IMR-90 (cell line): ENCODE data around the gene COL25A1. TPM values are rescaled to one million over a fixed set of nuclear protein-coding genes. Genes with fewer than 3 reads are reported as not detected.

Experiments
- ATAC-seq: fragments of 200-7000 bp; cut with Tn5 transposase; 2 replicates; pipeline ENCODE4 v1.9.1; 2020; ENCODE audit warnings: low read depth, mild to moderate bottlenecking, moderate library complexity
- BruUV-seq: library from RNA; stranded (reverse); fragments of 400-500 nt; replicated peaks from 2 replicates; lab custom pipeline; 2021; lab: Mats Ljungman, UMichigan
- CTCF ChIA-PET: fragments of 300-600 bp; formaldehyde crosslinking; extraction: SDS; loops from one replicate; lab custom pipeline; 2021; ENCODE audit warnings: antibody characterized with exemption; lab: Yijun Ruan, JAX
- POLR2A ChIA-PET: fragments of 300-600 bp; sonication (Branson Sonifier 250); formaldehyde crosslinking; loops from one replicate; lab custom pipeline; 2022; ENCODE audit warnings: antibody characterized with exemption; ENCODE audit not compliant: unreplicated experiment; lab: Charles Lee
- DNase-seq: peaks from one replicate; pipeline ENCODE4 v3.0.0; 2013
- H2AFZ ChIP-seq: replicated peaks from 2 replicates; pipeline ENCODE3; 2013; ENCODE audit warnings: low read length, mild to moderate bottlenecking; ENCODE audit not compliant: poor library complexity
- H2AK5ac ChIP-seq: 2 replicates; pipeline ENCODE4 v1.6.1; 2013; ENCODE audit warnings: low read depth, low read length, inconsistent platforms
- H2AK9ac ChIP-seq: replicated peaks from 2 replicates; pipeline ENCODE3; 2013; ENCODE audit warnings: mild to moderate bottlenecking, low read depth, low read length, moderate library complexity; ENCODE audit not compliant: poor library complexity
- H2BK120ac ChIP-seq: 2 replicates; pipeline ENCODE4 v1.6.1; 2013; ENCODE audit warnings: low read depth, low read length, inconsistent platforms
- H2BK15ac ChIP-seq: 3 replicates; pipeline ENCODE4 v1.6.1; 2013; ENCODE audit warnings: low read depth, low read length, inconsistent platforms
- H2BK20ac ChIP-seq: 2 replicates; pipeline ENCODE4 v1.6.1; 2013; ENCODE audit warnings: low read depth, mild to moderate bottlenecking, inconsistent platforms, low read length, moderate library complexity
- H2BK5ac ChIP-seq: 2 replicates; pipeline ENCODE4 v1.6.1; 2013; ENCODE audit warnings: mild to moderate bottlenecking, low read depth, low read length, inconsistent platforms; ENCODE audit not compliant: poor library complexity, severe bottlenecking
- H3K14ac ChIP-seq: replicated peaks from 2 replicates; pipeline ENCODE4 v1.6.1; 2013; ENCODE audit warnings: low read depth, low read length, inconsistent platforms
- H3K18ac ChIP-seq: 2 replicates; pipeline ENCODE4 v1.6.1; 2013; ENCODE audit warnings: low read depth, low read length, control low read depth
- H3K23ac ChIP-seq: 2 replicates; pipeline ENCODE4 v1.6.1; 2013; ENCODE audit warnings: low read depth, low read length, inconsistent platforms
- H3K27ac ChIP-seq: 2 replicates; pipeline ENCODE4 v1.5.1; 2013; ENCODE audit warnings: mild to moderate bottlenecking, control low read depth, low read length; ENCODE audit not compliant: insufficient read depth
- H3K27me3 ChIP-seq: 2 replicates; pipeline ENCODE4 v1.6.1; 2013; ENCODE audit warnings: low read length; ENCODE audit not compliant: control insufficient read depth, insufficient read depth
- H3K36me3 ChIP-seq: 2 replicates; pipeline ENCODE4 v1.6.1; 2013; ENCODE audit warnings: low read length, mixed read lengths; ENCODE audit not compliant: control insufficient read depth, insufficient read depth
- H3K4ac ChIP-seq: 2 replicates; pipeline ENCODE4 v1.6.1; 2013; ENCODE audit warnings: low read depth, low read length, inconsistent platforms
- H3K4me1 ChIP-seq: 2 replicates; pipeline ENCODE4 v1.6.1; 2013; ENCODE audit warnings: low read length, mixed read lengths; ENCODE audit not compliant: control insufficient read depth, insufficient read depth
- H3K4me2 ChIP-seq: 2 replicates; pipeline ENCODE4 v1.6.1; 2013; ENCODE audit warnings: low read depth, mild to moderate bottlenecking, control low read depth, low read length, moderate library complexity
- H3K4me3 ChIP-seq: 2 replicates; pipeline ENCODE4 v1.5.1; 2013; ENCODE audit warnings: low read depth, mild to moderate bottlenecking, control low read depth, low read length, moderate library complexity; ENCODE audit not compliant: insufficient read depth
- H3K56ac ChIP-seq: 2 replicates; pipeline ENCODE4 v1.6.1; 2013; ENCODE audit warnings: low read length, inconsistent platforms; ENCODE audit not compliant: insufficient read depth; ENCODE audit errors: extremely low read depth
- H3K79me1 ChIP-seq, 2 experiments: 2 replicates each; pipeline ENCODE4 v1.6.1; 2013; ENCODE audit warnings: low read length in 2 of 2, inconsistent platforms in 1 of 2, low read depth in 1 of 2
- H3K9ac ChIP-seq: 2 replicates; pipeline ENCODE4 v1.6.1; 2013; ENCODE audit warnings: low read depth, low read length, control low read depth
- H3K9me1 ChIP-seq: 2 replicates; pipeline ENCODE4 v1.6.1; 2013; ENCODE audit warnings: low read length, inconsistent platforms; ENCODE audit not compliant: insufficient read depth
- H3K9me3 ChIP-seq: 2 replicates; pipeline ENCODE4 v1.6.1; 2013; ENCODE audit warnings: low read length; ENCODE audit not compliant: control insufficient read depth, insufficient read depth
- H4K20me1 ChIP-seq: 2 replicates; pipeline ENCODE4 v1.6.1; 2013; ENCODE audit warnings: low read length, inconsistent platforms; ENCODE audit not compliant: insufficient read depth
- H4K5ac ChIP-seq: 2 replicates; pipeline ENCODE4 v1.6.1; 2013; ENCODE audit warnings: mild to moderate bottlenecking, low read depth, low read length, control low read depth
- H4K8ac ChIP-seq, 2 experiments: 2 replicates each; pipeline ENCODE4 v1.6.1; 2013; ENCODE audit warnings: low read depth in 2 of 2, low read length in 2 of 2, control low read depth in 1 of 2, inconsistent platforms in 1 of 2
- H4K91ac ChIP-seq: 2 replicates; pipeline ENCODE4 v1.6.1; 2013; ENCODE audit warnings: low read depth, low read length, inconsistent platforms; ENCODE audit not compliant: insufficient read depth
- ELK1 ChIP-seq: fragments of 150-350 bp; IDR thresholded peaks from 2 replicates; pipeline ENCODE4 v1.6.1; 2016; ENCODE audit warnings: low read depth, mild to moderate bottlenecking, low read length, moderate library complexity, borderline replicate concordance
- MAFK ChIP-seq: IDR thresholded peaks from 2 replicates; pipeline ENCODE4 v1.6.1; 2012; ENCODE audit warnings: low read depth, low read length, improper control_type of control experiment
- SMC3 ChIP-seq: fragments of 150-350 bp; IDR thresholded peaks from 2 replicates; pipeline ENCODE4 v1.6.1; 2016; ENCODE audit warnings: low read depth, mild to moderate bottlenecking, antibody characterized with exemption, low read length, moderate library complexity
- USF2 ChIP-seq: fragments of 150-350 bp; IDR thresholded peaks from 2 replicates; pipeline ENCODE4 v1.6.1; 2017; ENCODE audit warnings: mild to moderate bottlenecking, antibody characterized with exemption, low read length, low read depth
- WGBS, 2 experiments: methylation state at CpG; one replicate each; pipeline versions ENCODE4 v1.1.5 to v1.1.7; 2013; ENCODE audit warnings: missing lambda C conversion rate in 2 of 2; ENCODE audit not compliant: insufficient read length in 1 of 2; ENCODE audit errors: extremely low coverage in 2 of 2; 5-methylcytosine and 5-hydroxymethylcytosine counted together
- dilution Hi-C: fragments of 300-500 bp; cut with HindIII; formaldehyde crosslinking; loops from one replicate; pipeline ENCODE4 v1.14.3; 2018; ENCODE audit warnings: low sequenced_read_pairs; ENCODE audit not compliant: unreplicated experiment
- in situ Hi-C: fragments of 300-500 bp; cut with MboI; formaldehyde crosslinking; loops from 3 replicates; pipeline ENCODE4 v1.14.3; 2019; ENCODE audit warnings: low sequenced_read_pairs, inconsistent platforms, mixed read lengths
- intact Hi-C: fragments of 100-400 bp; cut with micrococcal nuclease; formaldehyde crosslinking; loops from 2 replicates; pipeline ENCODE4 v1.10.0; 2022
- polyA plus RNA-seq, 3 experiments: library from polyadenylated mRNA; depleted of rRNA; stranded (reverse); fragments of >200 nt; gene quantifications; 2 replicates each; pipeline ENCODE4 v1.2.3, GENCODE V29; 2012; ENCODE audit warnings: low replicate concordance in 1 of 3
- total RNA-seq: library from RNA; depleted of rRNA; stranded (reverse); fragments of >200 nt; gene quantifications from 2 replicates; pipeline ENCODE4 v1.2.3, GENCODE V29; 2012; rRNA removed

The COL25A1 gene
- total and polyA plus RNA-seq, 2 of the 4 experiments (the other 2 are of a cell fraction), result under 0.01 to 0.05 TPM

GRCh38 chr4:108762559-108763225, 539.8 kb downstream of the COL25A1 start, which contains the start of gene ETNPPL:
Gene ETNPPL (minus strand): TSS chr4:108763053. CDS start chr4:108762898, 155 bp downstream.
- dilution Hi-C loops (no loop called here), intact Hi-C loops (no loop called here), in situ Hi-C loops (no loop called here)
- H2AK5ac ChIP-seq, result no peak within 1 kb of the TSS
- no peaks in the 10 kb centered on the region for H3K36me3 ChIP-seq
- no peaks in the 10 kb centered on the region for H3K4me1 ChIP-seq
- H3K27ac ChIP-seq, result no peak within 1 kb of the TSS
- TF ChIP-seq SMC3 (no peak), ELK1 (no peak), MAFK (no peak), USF2 (no peak)
- H2AK9ac ChIP-seq, result no peak within 1 kb of the TSS
- H3K23ac ChIP-seq, result no peak within 1 kb of the TSS
- H3K27me3 ChIP-seq, result peaks cover 21% of the 10 kb centered on the region
- H3K14ac ChIP-seq, result no peak within 1 kb of the TSS
- no peak within 1 kb of the TSS for H4K8ac ChIP-seq
- no peak within 1 kb of the TSS for H2BK15ac ChIP-seq
- no peak within 1 kb of the TSS for H3K18ac ChIP-seq
- H3K79me1 ChIP-seq, result no peaks in the 10 kb centered on the region
- 2% methylated on average over 14 of the region's 61 CpGs; no CpG with 5 or more reads in 1 of the 2 experiments for WGBS, 2 experiments
- no peak within 1 kb of the TSS for H3K4ac ChIP-seq
- peak within 1 kb of the TSS; percentile 79 for H2AFZ ChIP-seq
- H3K9me3 ChIP-seq, result no peaks in the 10 kb centered on the region
- H2BK20ac ChIP-seq, result no peak within 1 kb of the TSS
- no peaks in the 10 kb centered on the region for H4K20me1 ChIP-seq
- H3K9ac ChIP-seq, result no peak within 1 kb of the TSS
- H4K91ac ChIP-seq, result no peak within 1 kb of the TSS
- no peak within 1 kb of the TSS for H4K5ac ChIP-seq
- H2BK120ac ChIP-seq, result no peak within 1 kb of the TSS
- ChIA-PET CTCF (interaction anchor here (0.6 kb wide), 1 partner anchor 13 kb away, joined by 3 read pairs; no protein-coding TSS in a partner anchor), POLR2A (no interaction called here)
- ATAC-seq (peak; percentile 78), DNase-seq (no peak)
- H3K9me1 ChIP-seq, result no peaks in the 10 kb centered on the region
- H3K4me2 ChIP-seq, result peak within 1 kb of the TSS; percentile 93
- H3K56ac ChIP-seq, result no peak within 1 kb of the TSS
- no TSS peak for BruUV-seq
- no peak within 1 kb of the TSS for H2BK5ac ChIP-seq
- H3K4me3 ChIP-seq, result peak within 1 kb of the TSS; percentile 43

Other genes with a start within 250 kb of the COL25A1 start
- 19.0 and 19.4 TPM in 2 replicates for gene SEC24B, start 131.2 kb upstream of the COL25A1 start, total RNA-seq
- 27.4 and 28.3 TPM in 2 replicates for gene SEC24B, start 131.2 kb upstream of the COL25A1 start, polyA plus RNA-seq (2012; rRNA removed)